Measurements from ENCODE around the gene PDE6A. TPM values are rescaled to one million over a fixed set of nuclear protein-coding genes. Genes with fewer than 3 reads are reported as not detected.

Gene PDE6A
- total and polyA plus RNA-seq, 9 of the 15 experiments (the other 6 are each of a cell fraction or from before 2014, with no cell fraction given), result 0.01 to 0.04 (median 0.01) TPM; not detected in 6

DNA sequence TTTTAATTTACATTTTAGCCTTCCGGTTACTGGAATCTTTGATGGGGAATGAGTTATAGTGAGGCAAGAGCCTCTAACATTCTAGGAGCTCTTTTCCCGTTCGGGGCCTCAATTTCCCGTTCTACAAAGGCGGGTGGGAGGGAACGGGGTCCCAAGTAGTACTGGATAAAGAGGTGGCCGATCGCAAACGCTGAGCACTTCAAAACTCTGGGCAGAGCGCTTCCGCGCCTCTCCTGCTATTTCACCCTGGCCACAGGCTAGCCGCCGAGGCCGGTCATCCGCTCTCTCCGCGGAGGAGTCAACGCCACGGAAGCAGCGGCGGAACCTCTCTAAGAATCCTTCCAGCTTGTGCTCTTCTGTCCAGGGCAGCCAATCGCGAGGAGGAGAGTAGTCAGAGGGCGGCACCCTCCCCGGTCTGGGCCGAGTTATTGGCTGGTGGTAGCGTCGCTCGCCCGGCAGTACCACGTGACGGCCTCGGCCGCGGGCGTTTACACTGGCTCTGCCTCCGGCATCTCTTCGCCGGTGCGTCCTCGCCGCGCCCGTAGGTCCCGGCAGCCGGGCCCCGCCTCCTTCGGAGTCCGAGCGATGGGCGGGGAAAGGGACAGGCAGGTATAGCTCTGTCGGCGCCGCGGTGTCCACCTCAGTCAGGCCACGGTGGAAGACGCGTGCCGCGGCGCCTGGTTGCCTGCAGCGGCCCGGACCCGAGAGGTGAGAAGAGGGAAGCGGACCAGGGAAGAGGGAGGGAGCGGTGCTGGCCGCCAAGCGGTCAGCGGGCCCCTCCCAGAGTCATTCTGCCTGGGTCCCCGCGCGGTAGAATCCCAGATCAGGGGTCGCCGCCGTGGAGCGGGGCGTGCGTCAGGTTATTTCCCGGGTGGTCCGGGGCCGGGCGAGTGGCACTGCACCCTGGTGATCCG, 15.9 kb upstream of the PDE6A start, which contains the start of gene SLC26A2 (continued):
- TF ChIP-seq, protein P1, sequence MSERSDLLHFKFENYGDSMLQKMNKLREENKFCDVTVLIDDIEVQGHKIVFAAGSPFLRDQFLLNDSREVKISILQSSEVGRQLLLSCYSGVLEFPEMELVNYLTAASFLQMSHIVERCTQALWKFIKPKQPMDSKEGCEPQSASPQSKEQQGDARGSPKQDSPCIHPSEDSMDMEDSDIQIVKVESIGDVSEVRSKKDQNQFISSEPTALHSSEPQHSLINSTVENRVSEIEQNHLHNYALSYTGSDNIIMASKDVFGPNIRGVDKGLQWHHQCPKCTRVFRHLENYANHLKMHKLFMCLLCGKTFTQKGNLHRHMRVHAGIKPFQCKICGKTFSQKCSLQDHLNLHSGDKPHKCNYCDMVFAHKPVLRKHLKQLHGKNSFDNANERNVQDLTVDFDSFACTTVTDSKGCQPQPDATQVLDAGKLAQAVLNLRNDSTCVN (CRISPR knock-in tag; IDR thresholded peaks at IDR 0.05), result no peak
- TF ChIP-seq ZNF431 (CRISPR knock-in tag; IDR thresholded peaks at IDR 0.05), result no peak
- TF ChIP-seq, protein P2, sequence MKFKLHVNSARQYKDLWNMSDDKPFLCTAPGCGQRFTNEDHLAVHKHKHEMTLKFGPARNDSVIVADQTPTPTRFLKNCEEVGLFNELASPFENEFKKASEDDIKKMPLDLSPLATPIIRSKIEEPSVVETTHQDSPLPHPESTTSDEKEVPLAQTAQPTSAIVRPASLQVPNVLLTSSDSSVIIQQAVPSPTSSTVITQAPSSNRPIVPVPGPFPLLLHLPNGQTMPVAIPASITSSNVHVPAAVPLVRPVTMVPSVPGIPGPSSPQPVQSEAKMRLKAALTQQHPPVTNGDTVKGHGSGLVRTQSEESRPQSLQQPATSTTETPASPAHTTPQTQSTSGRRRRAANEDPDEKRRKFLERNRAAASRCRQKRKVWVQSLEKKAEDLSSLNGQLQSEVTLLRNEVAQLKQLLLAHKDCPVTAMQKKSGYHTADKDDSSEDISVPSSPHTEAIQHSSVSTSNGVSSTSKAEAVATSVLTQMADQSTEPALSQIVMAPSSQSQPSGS (CRISPR knock-in tag; IDR thresholded peaks at IDR 0.05), result no peak
- peak; percentile 71; the same call in 1 of the 2 replicates for TF ChIP-seq NFRKB (IDR thresholded peaks at IDR 0.05; ENCODE audit: low read depth)
- no peak for TF ChIP-seq NBN (IDR thresholded peaks at IDR 0.05; ENCODE audit: low read depth)
- TF ChIP-seq NCOA4 (IDR thresholded peaks at IDR 0.05; ENCODE audit: partially characterized antibody), result no peak
- TF ChIP-seq MEIS2 (IDR thresholded peaks at IDR 0.05; ENCODE audit: partially characterized antibody), result no peak
- TF ChIP-seq, protein P3, sequence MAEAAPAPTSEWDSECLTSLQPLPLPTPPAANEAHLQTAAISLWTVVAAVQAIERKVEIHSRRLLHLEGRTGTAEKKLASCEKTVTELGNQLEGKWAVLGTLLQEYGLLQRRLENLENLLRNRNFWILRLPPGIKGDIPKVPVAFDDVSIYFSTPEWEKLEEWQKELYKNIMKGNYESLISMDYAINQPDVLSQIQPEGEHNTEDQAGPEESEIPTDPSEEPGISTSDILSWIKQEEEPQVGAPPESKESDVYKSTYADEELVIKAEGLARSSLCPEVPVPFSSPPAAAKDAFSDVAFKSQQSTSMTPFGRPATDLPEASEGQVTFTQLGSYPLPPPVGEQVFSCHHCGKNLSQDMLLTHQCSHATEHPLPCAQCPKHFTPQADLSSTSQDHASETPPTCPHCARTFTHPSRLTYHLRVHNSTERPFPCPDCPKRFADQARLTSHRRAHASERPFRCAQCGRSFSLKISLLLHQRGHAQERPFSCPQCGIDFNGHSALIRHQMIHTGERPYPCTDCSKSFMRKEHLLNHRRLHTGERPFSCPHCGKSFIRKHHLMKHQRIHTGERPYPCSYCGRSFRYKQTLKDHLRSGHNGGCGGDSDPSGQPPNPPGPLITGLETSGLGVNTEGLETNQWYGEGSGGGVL (CRISPR knock-in tag; IDR thresholded peaks at IDR 0.05), result no peak
- TF ChIP-seq, protein P4, sequence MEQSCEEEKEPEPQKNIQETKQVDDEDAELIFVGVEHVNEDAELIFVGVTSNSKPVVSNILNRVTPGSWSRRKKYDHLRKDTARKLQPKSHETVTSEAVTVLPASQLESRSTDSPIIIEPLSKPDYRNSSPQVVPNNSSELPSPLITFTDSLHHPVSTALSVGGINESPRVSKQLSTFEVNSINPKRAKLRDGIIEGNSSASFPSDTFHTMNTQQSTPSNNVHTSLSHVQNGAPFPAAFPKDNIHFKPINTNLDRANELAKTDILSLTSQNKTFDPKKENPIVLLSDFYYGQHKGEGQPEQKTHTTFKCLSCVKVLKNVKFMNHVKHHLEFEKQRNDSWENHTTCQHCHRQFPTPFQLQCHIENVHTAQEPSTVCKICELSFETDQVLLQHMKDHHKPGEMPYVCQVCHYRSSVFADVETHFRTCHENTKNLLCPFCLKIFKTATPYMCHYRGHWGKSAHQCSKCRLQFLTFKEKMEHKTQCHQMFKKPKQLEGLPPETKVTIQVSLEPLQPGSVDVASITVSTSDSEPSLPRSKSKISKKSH (CRISPR knock-in tag; IDR thresholded peaks at IDR 0.05), result no peak
- no peak for TF ChIP-seq PTTG1 (tag; IDR thresholded peaks at IDR 0.05; ENCODE audit: low read depth)
- TF ChIP-seq POLR3G (IDR thresholded peaks at IDR 0.05; ENCODE audit: extremely low read depth, insufficient read length, insufficient replicate concordance), result no peak
- no peak for TF ChIP-seq CHCHD3 (CRISPR knock-in tag; IDR thresholded peaks at IDR 0.05)
- TF ChIP-seq, protein P5, sequence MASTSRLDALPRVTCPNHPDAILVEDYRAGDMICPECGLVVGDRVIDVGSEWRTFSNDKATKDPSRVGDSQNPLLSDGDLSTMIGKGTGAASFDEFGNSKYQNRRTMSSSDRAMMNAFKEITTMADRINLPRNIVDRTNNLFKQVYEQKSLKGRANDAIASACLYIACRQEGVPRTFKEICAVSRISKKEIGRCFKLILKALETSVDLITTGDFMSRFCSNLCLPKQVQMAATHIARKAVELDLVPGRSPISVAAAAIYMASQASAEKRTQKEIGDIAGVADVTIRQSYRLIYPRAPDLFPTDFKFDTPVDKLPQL (IDR thresholded peaks at IDR 0.05; ENCODE audit: extremely low read depth, insufficient read length), result no peak
- TF ChIP-seq CHD1 (IDR thresholded peaks at IDR 0.05; ENCODE audit: low read length), result peak; percentile 14
- TF ChIP-seq HDAC1 (IDR thresholded peaks at IDR 0.05), result peak in 1 of 2 experiments; percentile 44; a peak in 1 of 4 replicates
- TF ChIP-seq NFYB (IDR thresholded peaks at IDR 0.05; ENCODE audit: extremely low read depth, insufficient read length), result peak; percentile 94
- peak; percentile 94 for TF ChIP-seq CXXC5 (CRISPR knock-in tag; IDR thresholded peaks at IDR 0.05)
- no peak for TF ChIP-seq CEBPG (CRISPR knock-in tag; IDR thresholded peaks at IDR 0.05)
- TF ChIP-seq CEBPG (tag; conservative IDR thresholded peaks at IDR 0.05 in 1 of 2, IDR thresholded peaks at IDR 0.05 in 1 of 2), result no peak
- peak; percentile 76 for TF ChIP-seq HMGN3 (IDR thresholded peaks at IDR 0.05; ENCODE audit: borderline replicate concordance, extremely low read depth, insufficient read length, low read depth, low read length)
- TF ChIP-seq ZNF695 (CRISPR knock-in tag; IDR thresholded peaks at IDR 0.05), result no peak
